Liver (tissue), 9 donors: ENCODE data around the gene NEK10. TPM values are rescaled to one million over a fixed set of nuclear protein-coding genes. Genes with fewer than 3 reads are reported as not detected.

Source experiments
- DNase-seq: peaks from one replicate; pipeline ENCODE4 v3.0.0-alpha.2; 2017; ENCODE audit warnings: low spot score
- H3K27ac ChIP-seq, 2 donors: one replicate each; pipeline ENCODE4 v1.7.0; 2013; ENCODE audit warnings: inconsistent platforms in 2 of 2, low read length in 2 of 2, control low read depth in 1 of 2, low read depth in 1 of 2, mild to moderate bottlenecking in 1 of 2
- H3K27me3 ChIP-seq, 4 donors: one replicate each; pipeline versions ENCODE4 v1.6.1 to v1.7.0; 2013; ENCODE audit warnings: low read length in 3 of 4, inconsistent platforms in 1 of 4, mild to moderate bottlenecking in 1 of 4, moderate library complexity in 1 of 4; ENCODE audit not compliant: control insufficient read depth in 4 of 4, insufficient read depth in 4 of 4
- H3K36me3 ChIP-seq, 4 donors: one replicate each; pipeline versions ENCODE4 v1.6.1 to v1.7.0; 2013; ENCODE audit warnings: low read length in 3 of 4, mild to moderate bottlenecking in 3 of 4, low read depth in 1 of 4, moderate library complexity in 1 of 4; ENCODE audit not compliant: control insufficient read depth in 4 of 4, insufficient read depth in 3 of 4
- H3K4me1 ChIP-seq, 4 donors: one replicate each; pipeline versions ENCODE4 v1.6.1 to v1.7.0; 2013; ENCODE audit warnings: low read length in 3 of 4, mild to moderate bottlenecking in 3 of 4, moderate library complexity in 1 of 4; ENCODE audit not compliant: control insufficient read depth in 4 of 4, insufficient read depth in 4 of 4
- H3K4me3 ChIP-seq, 3 donors: one replicate each; pipeline versions ENCODE4 v1.6.1 to v1.7.0; 2013; ENCODE audit warnings: low read length in 3 of 3, control low read depth in 1 of 3, low read depth in 1 of 3, mild to moderate bottlenecking in 1 of 3
- H3K9ac ChIP-seq, 2 donors: one replicate each; pipeline ENCODE4 v1.7.0; 2013; ENCODE audit warnings: low read length in 2 of 2, mild to moderate bottlenecking in 2 of 2, moderate library complexity in 2 of 2, control low read depth in 1 of 2, low read depth in 1 of 2
- H3K9me3 ChIP-seq, 4 donors: one replicate each; pipeline versions ENCODE4 v1.6.1 to v1.7.0; 2013; ENCODE audit warnings: low read length in 3 of 4; ENCODE audit not compliant: control insufficient read depth in 4 of 4
- FOXA2 ChIP-seq: IDR thresholded peaks from 2 replicates; pipeline ENCODE4 v1.6.1; 2016; ENCODE audit warnings: antibody characterized with exemption
- HNF4A ChIP-seq, 2 donors: conservative IDR thresholded peaks; 2 replicates each; pipeline ENCODE4 v1.6.1; 2016; ENCODE audit warnings: antibody characterized with exemption in 2 of 2, mild to moderate bottlenecking in 2 of 2
- HNF4G ChIP-seq: IDR thresholded peaks from 2 replicates; pipeline ENCODE4 v1.6.1; 2016; ENCODE audit warnings: antibody characterized with exemption
- JUND ChIP-seq, 2 donors: IDR thresholded peaks; 2 replicates each; pipeline ENCODE4 v1.6.1; 2016; ENCODE audit warnings: antibody characterized with exemption in 2 of 2
- NR2F2 ChIP-seq: IDR thresholded peaks from 2 replicates; pipeline ENCODE4 v1.6.1; 2016; ENCODE audit warnings: antibody characterized with exemption
- RAD21 ChIP-seq, 2 donors: IDR thresholded peaks; 2 replicates each; pipeline ENCODE4 v1.6.1; 2016; ENCODE audit warnings: antibody characterized with exemption in 2 of 2, mild to moderate bottlenecking in 2 of 2
- RXRA ChIP-seq, 2 donors: IDR thresholded peaks; 2 replicates each; pipeline ENCODE4 v1.6.1; 2017 to 2018; ENCODE audit warnings: antibody characterized with exemption in 2 of 2, mild to moderate bottlenecking in 1 of 2
- SP1 ChIP-seq: IDR thresholded peaks from 2 replicates; pipeline ENCODE4 v1.6.1; 2018; ENCODE audit warnings: antibody characterized with exemption, mild to moderate bottlenecking
- YY1 ChIP-seq: IDR thresholded peaks from 2 replicates; pipeline ENCODE4 v1.6.1; 2016; ENCODE audit warnings: antibody characterized with exemption, mild to moderate bottlenecking
- WGBS: extraction: QIAGEN DNeasy Blood & Tissue Kit; methylation state at CpG from one replicate; pipeline ENCODE4 v1.1.7; 2013; 5-methylcytosine and 5-hydroxymethylcytosine counted together
- polyA plus RNA-seq, 2 donors: library from polyadenylated mRNA; stranded (reverse) in 1 of 2; unstranded in 1 of 2; fragments of 200-250 nt in 1 of 2; fragments of >200 nt in 1 of 2; fragmentation: Nextera tagmentation in 1 of 2; extraction: Ambion mirVana in 1 of 2; gene quantifications; one replicate each; pipeline versions ENCODE4 v1.2.1 to v1.2.3, GENCODE V29; 2013 to 2015
- total RNA-seq, 2 donors: library from RNA; depleted of rRNA; stranded (reverse); fragments of >200 nt; gene quantifications; one replicate each; pipeline ENCODE4 v1.2.3, GENCODE V29; 2014
- TF ChIP-seq, protein P1 (sequence below): IDR thresholded peaks from 2 replicates; pipeline ENCODE4 v1.6.1; 2016; ENCODE audit warnings: antibody characterized with exemption
- TF ChIP-seq, protein P2 (sequence below): fragments of 150-350 bp; IDR thresholded peaks from 2 replicates; pipeline ENCODE4 v1.5.1; 2017; ENCODE audit warnings: improper control_type of control experiment, low read depth, low read length; ENCODE audit not compliant: missing input control
- TF ChIP-seq, protein P3 (sequence below): IDR thresholded peaks from 2 replicates; pipeline ENCODE4 v1.6.1; 2016; ENCODE audit warnings: antibody characterized with exemption, mild to moderate bottlenecking
- TF ChIP-seq, protein P4 (sequence below): IDR thresholded peaks from 2 replicates; pipeline ENCODE4 v1.6.1; 2016; ENCODE audit warnings: antibody characterized with exemption
- donor health status: healthy.
- donor health status: healthy.
- donor health status: healthy.
- donor health status: healthy.
- donor health status: healthy.

Gene NEK10
- total and polyA plus RNA-seq, 4 donors: 0.23 to 2.1 (median 0.70) TPM; not detected in 1

DNA sequence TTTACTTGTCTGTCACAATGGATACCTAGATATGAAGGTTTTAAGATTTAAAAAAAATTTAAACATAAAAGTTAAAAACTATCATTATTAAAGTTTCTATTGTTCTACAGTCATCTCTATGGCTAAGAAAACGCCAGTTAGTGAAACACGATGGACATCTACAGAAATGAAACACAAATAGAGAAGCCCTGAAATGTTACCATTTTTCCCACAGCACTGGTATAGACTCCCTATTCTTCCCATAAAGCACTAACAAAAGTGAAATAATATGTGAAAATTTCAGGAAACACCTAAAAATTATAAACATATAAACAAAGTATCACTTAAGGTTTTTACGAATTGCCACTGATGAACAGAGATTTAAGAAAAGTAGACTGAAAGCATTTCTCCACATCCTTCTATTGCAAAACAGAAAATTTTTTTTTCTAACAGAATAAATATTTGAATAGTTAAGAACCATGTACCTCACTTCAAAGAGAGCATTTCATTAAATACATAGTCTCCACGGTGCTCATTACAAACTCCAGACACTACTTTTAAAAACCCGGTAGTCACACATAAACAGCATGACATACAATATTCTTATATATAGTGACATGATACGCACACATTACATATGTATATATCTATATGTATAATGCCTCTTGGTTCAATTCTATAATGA lies 7.1 kb upstream of the NEK10 start:
- Histone ChIP-seq H3K27me3 (no peaks in the 10 kb centered on the region), H3K9me3 (no peaks in the 10 kb centered on the region), H3K27ac (no peak overlapping the region), H3K9ac (peak overlapping the region in 1 of 2 donors; percentile 19), H3K36me3 (no peaks in the 10 kb centered on the region), H3K4me1 (peaks cover 0 to 11% (median 4%) of the 10 kb centered on the region in 4 donors), H3K4me3 (peak overlapping the region in 1 of 3 donors; percentile 11)
- TF ChIP-seq HNF4A (conservative IDR thresholded peaks at IDR 0.05) (peak; percentile 58 to 65), RXRA (IDR thresholded peaks at IDR 0.05) (peak in 1 of 2 donors; percentile 8), FOXA2 (peak; percentile 37), SP1 (peak; percentile 6)
- TF ChIP-seq, protein P1, sequence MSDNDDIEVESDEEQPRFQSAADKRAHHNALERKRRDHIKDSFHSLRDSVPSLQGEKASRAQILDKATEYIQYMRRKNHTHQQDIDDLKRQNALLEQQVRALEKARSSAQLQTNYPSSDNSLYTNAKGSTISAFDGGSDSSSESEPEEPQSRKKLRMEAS: no peak
- WGBS: 38% methylated on average over 6 of the region's 6 CpGs
- no peak for DNase-seq

DNA sequence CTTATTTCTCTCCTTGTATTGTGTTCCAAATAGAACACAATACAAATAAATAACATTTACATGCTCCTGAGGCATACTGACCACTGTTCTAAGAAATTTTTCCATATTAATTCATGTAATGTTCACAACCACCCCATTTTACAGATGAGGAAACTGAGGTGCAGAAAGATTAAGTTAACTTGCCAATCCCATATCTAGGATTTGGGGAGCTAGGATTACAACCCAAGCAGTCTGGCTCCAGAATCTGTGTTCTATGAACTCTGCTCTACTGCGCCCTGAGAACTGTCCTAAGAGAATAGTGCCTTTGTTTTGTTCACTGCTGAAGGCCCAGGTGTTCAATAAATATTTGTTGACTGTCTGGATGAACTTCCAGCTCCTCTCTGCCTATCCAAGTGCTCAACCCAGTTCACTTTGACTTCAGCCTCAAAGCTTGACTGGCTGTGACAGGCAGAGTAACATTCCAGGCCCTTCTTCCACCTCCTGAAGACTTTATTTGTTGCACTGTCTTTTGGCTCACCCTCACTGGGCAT lies 3.1 kb downstream of the NEK10 start:
- no peak for DNase-seq
- Histone ChIP-seq H3K4me1 (peaks cover 0 to 23% (median 14%) of the 10 kb centered on the region in 4 donors), H3K9me3 (no peaks in the 10 kb centered on the region), H3K27ac (no peak overlapping the region), H3K36me3 (no peaks in the 10 kb centered on the region), H3K27me3 (no peaks in the 10 kb centered on the region), H3K9ac (no peak overlapping the region), H3K4me3 (no peak overlapping the region)
- TF ChIP-seq RXRA (IDR thresholded peaks at IDR 0.05) (peak in 1 of 2 donors; percentile 12), NR2F2 (no peak)
- TF ChIP-seq, protein P1: peak; percentile 27
- TF ChIP-seq, protein P2, sequence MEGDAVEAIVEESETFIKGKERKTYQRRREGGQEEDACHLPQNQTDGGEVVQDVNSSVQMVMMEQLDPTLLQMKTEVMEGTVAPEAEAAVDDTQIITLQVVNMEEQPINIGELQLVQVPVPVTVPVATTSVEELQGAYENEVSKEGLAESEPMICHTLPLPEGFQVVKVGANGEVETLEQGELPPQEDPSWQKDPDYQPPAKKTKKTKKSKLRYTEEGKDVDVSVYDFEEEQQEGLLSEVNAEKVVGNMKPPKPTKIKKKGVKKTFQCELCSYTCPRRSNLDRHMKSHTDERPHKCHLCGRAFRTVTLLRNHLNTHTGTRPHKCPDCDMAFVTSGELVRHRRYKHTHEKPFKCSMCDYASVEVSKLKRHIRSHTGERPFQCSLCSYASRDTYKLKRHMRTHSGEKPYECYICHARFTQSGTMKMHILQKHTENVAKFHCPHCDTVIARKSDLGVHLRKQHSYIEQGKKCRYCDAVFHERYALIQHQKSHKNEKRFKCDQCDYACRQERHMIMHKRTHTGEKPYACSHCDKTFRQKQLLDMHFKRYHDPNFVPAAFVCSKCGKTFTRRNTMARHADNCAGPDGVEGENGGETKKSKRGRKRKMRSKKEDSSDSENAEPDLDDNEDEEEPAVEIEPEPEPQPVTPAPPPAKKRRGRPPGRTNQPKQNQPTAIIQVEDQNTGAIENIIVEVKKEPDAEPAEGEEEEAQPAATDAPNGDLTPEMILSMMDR: no peak
- 35% methylated on average over 1 of the region's 1 CpG for WGBS

DNA sequence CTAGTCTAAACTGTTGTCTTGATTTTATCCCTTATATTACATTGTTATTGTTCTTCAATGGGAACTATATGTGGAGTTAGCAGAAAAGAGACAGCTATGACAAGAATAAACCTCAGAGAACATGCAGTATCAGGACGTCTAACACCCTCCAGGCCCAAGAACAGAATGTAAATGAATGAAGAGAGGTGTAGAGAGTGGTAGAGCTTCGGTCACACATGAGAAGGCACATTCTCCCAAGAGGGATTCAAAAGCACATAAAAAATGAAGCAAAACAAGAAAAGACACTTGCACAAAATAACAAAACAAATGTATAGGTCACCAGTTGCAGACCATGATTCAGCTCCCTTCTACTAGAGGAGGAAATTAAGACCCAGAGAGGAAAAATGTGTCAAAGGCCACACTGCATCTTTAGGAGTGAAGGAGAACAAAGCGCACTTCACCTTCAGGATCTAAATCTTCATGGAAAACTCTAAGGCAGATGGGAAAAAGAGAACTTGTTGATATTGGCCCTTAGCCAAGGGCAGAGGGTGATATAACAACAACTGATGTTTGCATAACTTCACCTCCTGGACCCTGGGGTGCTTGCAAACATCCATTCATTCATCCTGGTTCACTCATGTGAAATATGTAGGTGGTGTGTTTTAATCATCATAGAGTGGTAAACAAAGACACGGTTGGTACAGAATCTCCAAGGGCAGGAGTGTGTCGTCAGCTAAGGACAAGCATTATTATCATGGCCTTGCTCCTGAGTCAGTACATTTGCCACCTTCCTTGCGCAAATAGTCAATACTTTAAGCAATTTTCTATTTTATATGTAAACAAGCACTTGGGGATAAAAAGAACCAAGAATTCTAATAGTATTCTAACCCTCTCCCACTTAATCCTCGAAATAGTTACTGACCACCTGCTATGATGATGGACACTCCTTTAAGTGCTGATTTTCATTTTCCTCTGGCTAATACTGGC lies 8.8 kb downstream of the NEK10 start:
- Histone ChIP-seq H3K4me3 (no peak overlapping the region), H3K27ac (peak overlapping the region; percentile 49 to 66)
- TF ChIP-seq NR2F2 (peak; percentile 75), RAD21 (IDR thresholded peaks at IDR 0.05) (peak; percentile 19 to 40), YY1 (peak; percentile 64), HNF4G (peak; percentile 57), JUND (IDR thresholded peaks at IDR 0.05) (peak; percentile 66 to 67), HNF4A (conservative IDR thresholded peaks at IDR 0.05) (peak; percentile 93 to 95), FOXA2 (peak; percentile 100)
- TF ChIP-seq, protein P3, sequence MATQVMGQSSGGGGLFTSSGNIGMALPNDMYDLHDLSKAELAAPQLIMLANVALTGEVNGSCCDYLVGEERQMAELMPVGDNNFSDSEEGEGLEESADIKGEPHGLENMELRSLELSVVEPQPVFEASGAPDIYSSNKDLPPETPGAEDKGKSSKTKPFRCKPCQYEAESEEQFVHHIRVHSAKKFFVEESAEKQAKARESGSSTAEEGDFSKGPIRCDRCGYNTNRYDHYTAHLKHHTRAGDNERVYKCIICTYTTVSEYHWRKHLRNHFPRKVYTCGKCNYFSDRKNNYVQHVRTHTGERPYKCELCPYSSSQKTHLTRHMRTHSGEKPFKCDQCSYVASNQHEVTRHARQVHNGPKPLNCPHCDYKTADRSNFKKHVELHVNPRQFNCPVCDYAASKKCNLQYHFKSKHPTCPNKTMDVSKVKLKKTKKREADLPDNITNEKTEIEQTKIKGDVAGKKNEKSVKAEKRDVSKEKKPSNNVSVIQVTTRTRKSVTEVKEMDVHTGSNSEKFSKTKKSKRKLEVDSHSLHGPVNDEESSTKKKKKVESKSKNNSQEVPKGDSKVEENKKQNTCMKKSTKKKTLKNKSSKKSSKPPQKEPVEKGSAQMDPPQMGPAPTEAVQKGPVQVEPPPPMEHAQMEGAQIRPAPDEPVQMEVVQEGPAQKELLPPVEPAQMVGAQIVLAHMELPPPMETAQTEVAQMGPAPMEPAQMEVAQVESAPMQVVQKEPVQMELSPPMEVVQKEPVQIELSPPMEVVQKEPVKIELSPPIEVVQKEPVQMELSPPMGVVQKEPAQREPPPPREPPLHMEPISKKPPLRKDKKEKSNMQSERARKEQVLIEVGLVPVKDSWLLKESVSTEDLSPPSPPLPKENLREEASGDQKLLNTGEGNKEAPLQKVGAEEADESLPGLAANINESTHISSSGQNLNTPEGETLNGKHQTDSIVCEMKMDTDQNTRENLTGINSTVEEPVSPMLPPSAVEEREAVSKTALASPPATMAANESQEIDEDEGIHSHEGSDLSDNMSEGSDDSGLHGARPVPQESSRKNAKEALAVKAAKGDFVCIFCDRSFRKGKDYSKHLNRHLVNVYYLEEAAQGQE: peak; percentile 51
- TF ChIP-seq, protein P4, sequence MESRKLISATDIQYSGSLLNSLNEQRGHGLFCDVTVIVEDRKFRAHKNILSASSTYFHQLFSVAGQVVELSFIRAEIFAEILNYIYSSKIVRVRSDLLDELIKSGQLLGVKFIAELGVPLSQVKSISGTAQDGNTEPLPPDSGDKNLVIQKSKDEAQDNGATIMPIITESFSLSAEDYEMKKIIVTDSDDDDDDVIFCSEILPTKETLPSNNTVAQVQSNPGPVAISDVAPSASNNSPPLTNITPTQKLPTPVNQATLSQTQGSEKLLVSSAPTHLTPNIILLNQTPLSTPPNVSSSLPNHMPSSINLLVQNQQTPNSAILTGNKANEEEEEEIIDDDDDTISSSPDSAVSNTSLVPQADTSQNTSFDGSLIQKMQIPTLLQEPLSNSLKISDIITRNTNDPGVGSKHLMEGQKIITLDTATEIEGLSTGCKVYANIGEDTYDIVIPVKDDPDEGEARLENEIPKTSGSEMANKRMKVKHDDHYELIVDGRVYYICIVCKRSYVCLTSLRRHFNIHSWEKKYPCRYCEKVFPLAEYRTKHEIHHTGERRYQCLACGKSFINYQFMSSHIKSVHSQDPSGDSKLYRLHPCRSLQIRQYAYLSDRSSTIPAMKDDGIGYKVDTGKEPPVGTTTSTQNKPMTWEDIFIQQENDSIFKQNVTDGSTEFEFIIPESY: peak; percentile 65
- TF ChIP-seq, protein P2: no peak

More for the DNA sequence above, 8.8 kb downstream of the NEK10 start:
- Histone ChIP-seq H3K9ac (peak overlapping the region in 1 of 2 donors; percentile 12), H3K4me1 (peaks cover 5 to 27% (median 21%) of the 10 kb centered on the region in 4 donors), H3K27me3 (no peaks in the 10 kb centered on the region), H3K9me3 (no peaks in the 10 kb centered on the region), H3K36me3 (no peaks in the 10 kb centered on the region)
- 34% methylated on average over 7 of the region's 7 CpGs for WGBS
- DNase-seq: no peak
